HG03442 (cell line): ENCODE measurements around the gene IMP4.
"Not testable (repeated sequence)": the region's sequence is repeated elsewhere in the genome, so short reads cannot be mapped to it uniquely, and the experiment has no call there.

Experiments
- ATAC-seq: cut with Tn5 transposase; IDR thresholded peaks from one replicate; pipeline ENCODE4 v1.9.1; 2021; ENCODE audit warnings: mild to moderate bottlenecking, moderate library complexity; ENCODE audit not compliant: unreplicated experiment

IMP4 gene, protein sequence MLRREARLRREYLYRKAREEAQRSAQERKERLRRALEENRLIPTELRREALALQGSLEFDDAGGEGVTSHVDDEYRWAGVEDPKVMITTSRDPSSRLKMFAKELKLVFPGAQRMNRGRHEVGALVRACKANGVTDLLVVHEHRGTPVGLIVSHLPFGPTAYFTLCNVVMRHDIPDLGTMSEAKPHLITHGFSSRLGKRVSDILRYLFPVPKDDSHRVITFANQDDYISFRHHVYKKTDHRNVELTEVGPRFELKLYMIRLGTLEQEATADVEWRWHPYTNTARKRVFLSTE

DNA sequence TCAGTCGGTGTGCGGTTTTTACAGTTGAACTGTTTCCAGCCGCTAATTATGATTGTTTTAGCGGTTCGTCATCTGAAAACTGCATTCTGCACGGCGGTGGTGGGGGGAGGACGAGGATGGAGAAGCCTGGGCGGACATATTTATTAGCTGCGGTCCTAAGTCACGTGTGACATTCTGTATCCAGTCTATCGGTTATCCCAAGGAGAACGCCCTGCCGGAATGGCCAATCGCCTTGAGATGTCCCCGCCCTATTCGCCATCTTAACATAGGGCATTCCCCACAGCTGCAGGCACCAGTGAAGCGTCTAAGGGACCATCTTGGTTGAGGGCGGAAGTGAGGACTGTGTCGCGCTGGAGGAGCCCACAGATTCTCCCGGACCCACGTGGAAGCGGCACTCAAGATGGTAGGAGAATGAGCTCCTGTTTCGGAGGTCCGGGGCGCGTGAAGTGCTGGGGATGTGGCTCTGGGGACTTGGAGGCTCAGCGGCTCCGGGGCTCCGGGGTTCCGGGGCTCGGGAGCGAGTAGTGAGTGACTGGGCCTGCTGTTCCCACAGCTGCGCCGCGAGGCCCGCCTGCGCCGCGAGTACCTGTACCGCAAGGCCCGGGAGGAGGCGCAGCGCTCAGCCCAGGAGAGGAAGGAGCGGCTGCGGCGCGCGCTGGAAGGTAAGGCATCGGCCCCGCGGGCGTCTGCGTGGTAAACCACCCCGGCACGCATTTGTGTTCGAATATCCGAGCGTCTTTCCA is at the start of gene IMP4:
Gene IMP4 (plus strand): TSS at position 365 of the 743 bp plus-strand sequence. CDS start 36 bp downstream, at position 401.
- ATAC-seq = peak; percentile 88

DNA sequence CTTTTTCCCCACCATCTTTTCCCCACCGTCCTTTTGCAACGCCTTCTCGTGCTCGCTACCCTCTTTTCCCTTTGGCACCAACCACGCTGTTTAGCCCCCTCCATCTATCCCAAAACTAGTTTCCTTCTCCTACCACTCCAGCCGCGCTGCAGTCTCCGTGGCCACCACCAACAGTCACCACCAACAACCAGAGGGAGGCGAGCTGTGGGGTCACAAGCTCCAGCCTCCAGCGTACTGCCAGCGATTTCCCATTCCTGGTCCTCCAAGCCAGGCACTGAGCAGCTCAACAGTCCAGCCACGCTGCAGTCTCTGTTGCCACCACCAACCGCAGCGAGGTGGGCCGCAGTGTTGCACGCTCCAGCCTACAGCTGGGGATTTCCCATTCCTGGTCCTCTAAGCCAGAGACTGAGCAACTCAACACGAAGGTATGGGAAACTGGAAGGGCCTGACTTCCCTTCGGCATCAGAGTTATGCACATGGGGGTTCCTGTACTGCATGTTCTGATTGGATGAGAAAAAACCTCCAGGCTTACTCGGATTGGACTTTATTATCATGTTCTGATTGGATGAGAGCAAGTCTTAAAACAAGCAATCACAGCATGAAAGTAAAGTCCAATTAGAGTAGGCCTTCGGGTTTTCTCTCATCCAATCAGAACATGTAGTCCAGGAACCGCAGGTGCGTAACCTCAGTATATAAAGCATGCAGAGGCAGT is 42.3 kb upstream of the IMP4 start:
- no peak for ATAC-seq

DNA sequence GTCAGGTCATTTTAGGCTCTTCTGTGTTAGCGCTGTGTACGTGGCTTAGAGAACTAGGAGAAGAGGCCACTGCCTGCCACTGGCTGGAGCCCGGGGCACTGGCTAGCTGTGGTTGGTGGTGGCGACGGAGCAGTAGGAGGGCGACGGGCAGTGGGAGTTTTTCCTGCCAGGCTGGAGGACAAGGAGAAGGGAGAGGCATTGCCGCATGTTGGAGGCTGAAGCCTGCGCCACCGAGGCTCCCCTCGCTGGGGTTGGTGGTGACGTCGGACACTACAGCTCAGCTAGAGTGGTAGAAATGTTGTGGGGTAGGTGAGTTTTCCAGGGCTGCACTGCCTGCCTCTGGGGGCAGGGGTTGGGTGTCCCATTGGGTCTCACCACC is 41.7 kb upstream of the IMP4 start:
- no peak for ATAC-seq

DNA sequence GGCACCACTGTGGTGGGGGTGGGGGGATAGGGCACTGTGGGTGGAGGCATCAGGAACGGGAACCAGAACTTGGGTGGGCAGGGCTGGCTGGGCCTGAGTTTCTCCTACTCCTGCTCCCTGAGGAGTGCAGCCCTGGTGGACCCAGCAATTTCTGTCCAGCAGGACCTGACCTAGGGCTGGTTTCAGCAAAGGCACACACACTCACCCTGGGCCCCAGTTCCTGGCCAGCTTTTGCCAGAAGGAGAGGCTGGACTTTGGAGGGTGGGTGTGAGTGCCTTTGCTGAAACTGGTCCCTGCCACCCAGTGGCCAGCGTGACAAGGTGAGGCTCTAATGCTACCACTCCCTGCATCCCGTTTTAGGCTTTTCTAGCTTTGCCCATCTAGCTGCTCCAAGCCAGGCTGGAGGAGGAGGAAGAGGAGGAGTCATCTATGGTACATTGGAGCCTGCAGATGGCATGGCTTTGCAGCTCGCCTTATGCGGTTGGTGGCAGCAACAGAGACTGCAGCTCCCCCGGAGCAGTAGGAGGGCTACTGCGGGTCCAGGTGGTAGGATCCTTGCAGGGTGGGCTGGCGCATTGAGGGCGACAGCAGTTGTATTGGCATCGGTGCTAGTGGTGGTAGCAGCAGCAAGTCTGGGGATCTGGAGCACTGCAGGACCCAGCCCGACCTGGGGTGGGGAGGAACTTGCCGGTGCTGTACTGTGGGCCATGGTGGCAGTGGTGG is 40.4 kb upstream of the IMP4 start:
- peak; percentile 20 for ATAC-seq

DNA sequence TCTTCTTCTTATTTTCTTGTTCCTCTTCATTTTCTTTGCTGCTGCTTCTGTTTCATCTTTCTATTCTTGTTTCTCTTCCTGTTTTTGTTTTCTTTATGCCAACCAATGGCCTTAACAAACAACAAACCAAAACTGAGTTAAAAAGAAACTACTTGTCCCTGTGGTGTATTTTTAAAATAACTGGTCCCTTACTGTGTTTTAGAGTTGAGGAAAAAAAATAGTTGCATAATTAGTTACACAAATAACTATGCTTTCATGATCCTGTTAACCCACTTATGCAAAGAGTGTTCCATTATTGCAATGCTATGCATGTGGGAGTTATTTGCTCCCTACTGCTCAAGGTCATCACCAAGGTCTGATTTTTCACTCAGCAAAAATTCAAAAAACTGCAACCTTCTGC is 39.5 kb upstream of the IMP4 start:
- peak; percentile 70 for ATAC-seq

DNA sequence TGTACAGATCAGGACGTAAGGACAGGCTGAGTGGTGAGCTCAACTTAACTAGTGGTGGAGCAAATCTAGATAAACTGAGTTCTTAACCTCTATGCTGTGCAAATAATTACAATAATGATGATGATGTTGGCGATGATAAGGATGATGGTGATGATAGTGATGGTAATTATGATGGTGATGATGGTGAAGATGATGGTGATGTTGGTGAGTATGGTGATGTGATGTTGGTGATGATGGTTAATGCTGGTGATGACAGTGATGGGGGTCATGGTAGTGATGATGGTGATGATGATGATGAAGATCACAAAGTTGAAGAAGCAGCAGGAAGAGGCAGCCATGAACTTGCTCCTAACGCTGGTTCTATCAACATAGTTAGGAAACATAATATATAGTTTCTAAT is 38.0 kb upstream of the IMP4 start:
- no peak for ATAC-seq

DNA sequence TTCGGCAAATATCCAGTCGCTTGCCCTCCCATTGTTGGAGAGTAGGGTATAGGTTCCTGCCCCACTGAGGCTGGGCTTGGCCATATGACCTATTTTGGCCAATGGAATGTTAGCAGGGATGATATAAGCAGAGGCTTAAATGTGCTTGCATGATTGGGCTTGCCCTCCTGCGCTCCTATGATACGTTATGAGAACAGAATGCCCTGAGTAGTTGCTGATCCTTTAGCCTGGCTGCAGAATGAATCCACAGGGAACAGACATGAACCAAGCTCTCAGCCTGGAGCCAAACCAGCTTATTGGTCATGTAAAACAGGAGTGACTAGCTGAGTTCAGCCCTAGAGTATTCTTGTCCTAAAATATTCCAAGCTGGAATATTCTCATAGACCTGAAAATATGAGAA is 34.8 kb upstream of the IMP4 start:
- no peak for ATAC-seq

DNA sequence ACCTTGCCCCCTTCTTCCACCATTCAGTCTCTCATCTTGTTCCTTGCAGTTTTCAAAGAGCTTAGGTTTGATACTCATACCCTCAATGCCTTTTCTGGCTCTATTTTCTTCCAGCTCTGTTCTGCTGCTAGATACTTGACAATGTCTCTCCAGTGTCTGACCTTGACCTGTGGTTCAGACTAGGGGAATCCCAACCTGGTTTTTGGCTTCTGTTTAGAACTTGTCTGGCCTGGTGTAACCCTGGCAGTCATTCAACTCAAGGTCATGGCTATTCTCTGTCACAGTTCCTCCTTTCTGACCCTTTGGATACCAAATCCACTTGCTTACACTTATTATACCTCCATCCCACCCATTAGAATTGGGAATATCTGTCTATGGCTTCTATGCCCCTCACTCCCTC is 31.8 kb upstream of the IMP4 start:
- ATAC-seq = peak; percentile 74

DNA sequence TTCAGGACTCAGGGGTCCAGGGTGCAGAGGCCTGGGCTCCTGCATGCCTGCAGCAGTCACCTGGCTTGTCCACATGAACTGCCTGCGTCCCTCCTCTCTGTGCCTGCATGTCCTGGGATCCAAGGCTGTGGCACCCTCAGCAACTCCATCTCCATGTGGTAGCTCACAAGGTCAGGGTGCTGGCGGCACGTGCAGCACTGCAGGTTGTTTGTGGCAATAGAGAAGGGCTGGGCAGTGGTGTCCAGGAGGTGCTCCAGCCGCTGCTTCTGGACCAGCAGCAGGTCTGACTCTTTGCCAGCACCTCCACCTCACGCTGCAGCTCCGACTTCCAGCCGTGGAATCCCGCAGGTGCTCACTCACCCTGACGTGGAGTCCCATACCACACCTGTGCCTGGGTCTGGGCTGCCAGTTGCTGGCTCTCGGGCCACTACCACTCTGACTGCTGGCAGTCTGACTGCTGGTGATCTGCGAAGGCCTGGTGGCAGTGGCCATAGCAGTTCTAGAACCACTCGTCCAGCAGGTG is 28.8 kb upstream of the IMP4 start:
- no peak for ATAC-seq

DNA sequence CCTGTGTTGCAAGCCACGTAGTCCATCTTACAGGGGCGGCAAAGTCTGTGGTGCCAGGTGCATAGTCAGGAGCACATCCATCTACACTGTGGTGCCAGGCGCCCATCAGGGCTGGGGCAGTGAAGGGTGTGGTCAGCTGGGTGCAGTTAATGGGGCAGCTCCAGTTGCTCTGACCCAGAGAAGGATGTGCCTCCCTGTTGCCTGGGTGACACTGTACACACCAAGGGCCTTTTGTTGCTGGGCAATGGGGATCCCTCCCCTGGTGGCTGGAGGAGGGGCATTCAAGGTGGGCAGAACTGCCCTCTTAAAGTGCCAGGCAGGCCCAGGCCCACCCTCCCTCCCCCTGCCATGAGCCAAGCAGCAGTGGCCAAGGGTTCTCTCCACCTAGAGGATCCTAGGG is 28.3 kb upstream of the IMP4 start:
- no peak for ATAC-seq

DNA sequence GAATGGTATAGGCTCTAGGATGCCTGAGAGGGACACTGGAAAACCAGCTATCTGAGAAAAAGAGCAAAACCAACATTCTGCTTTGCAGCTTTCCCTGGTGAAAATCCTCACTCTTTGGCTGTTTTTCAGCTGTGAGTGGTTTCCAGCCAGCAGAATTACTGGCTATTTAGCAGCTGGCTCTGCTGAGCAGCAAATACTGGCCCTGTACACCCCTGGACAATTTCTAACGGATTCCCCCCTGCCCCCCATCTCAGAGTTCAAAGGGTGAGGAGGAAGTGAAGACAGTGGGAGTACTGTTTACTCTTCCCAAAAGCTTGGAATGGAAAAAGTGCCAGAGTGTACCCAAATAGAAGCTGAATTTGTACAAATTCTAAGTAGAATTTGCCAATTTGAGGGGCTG is 26.1 kb upstream of the IMP4 start:
- no peak for ATAC-seq

DNA sequence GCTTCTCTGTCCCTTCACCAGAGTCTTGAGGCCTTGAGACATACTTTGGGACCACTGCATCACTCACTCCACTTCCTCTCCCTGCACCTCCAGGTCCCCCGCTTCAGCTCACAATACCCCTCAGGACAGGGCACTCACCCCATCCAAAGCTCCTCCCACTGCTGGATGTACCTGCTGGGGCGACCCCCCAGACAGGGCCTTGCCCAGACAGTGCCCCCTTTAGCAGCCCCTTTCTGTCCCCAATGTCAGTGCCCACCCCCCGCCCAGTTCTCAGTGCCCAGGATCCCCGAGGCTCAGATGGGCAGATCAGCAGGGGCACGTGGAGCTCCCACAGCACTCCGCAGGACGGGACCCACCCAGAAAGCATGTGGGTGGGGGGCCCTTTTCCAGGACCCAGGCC is 23.8 kb upstream of the IMP4 start:
- no peak for ATAC-seq

DNA sequence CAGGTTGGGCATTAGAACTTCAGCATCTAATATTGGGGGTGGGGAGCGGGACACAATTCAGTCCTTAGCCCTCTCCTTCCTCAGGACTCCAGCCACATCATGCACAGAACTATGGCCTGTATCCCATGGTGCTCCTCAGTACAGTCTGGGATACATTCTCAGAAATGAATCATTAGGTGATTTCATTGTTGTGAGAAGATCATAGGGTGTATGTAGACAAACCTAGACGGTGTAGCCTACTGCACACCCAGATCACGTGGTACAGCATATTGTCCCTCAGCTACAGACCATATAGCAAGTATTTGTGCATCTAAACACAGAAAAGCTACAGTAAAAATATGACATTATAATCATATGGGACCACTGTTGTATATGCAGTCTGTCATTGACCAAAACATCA is 23.2 kb upstream of the IMP4 start:
- no peak for ATAC-seq

DNA sequence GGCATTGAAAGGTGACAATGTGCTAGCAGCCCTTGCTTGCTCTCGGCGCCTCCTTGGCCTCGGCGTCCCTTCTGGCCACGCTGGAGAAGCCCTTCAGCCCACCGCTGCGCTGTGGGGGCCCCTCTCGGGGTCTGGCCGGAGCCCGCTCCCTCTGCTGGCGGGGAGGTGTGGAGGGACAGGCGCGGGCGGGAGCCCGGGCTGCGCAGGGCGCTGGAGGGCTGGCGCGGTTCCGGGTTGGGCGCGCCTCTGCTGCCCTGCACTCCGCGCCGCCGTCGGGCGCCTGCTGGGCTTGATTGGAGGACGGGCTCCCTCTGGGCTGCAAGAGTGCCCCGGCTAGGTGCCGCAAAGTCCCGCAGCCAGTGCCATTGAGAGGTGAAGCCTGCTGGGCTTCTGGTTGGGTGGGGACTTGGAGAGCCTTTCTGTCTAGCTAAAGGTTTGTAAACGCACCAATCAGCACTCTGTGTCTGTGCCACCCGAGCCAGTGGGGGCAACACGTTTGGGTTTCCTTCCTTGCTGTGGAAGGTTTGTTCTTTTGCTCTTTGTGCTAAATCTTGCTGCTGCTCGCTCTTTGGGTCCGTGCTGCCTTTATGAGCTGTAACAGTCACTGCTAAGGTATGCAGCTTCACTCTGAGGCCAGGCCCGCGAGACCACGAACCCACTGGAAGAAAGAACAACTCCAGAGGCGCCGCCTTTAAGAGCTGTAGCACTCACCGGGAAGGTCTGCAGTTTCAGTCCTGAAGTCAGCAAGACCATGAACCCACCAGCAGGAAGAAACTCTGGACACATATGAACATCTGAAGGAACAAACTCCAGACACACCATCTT is 14.8 kb upstream of the IMP4 start:
- no peak for ATAC-seq

DNA sequence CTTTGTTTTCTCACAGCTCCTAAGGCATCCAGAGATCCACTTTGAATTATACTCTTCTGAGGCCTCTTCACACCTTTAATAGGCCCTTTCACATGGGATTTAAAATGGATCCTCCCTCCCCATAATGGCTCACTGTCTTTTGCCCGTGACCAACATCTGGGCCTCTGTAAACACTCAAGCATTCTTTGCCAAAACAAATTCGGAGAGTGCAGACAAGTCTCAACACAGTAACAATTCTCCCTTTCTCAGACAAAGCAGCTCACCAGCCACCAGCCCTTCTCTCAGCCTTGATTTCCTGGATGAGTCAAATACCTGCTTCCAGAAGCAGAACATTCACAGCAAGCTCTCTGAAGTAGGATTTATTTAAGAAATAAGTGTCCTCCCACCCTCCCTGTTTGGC is 14.0 kb upstream of the IMP4 start:
- no peak for ATAC-seq

DNA sequence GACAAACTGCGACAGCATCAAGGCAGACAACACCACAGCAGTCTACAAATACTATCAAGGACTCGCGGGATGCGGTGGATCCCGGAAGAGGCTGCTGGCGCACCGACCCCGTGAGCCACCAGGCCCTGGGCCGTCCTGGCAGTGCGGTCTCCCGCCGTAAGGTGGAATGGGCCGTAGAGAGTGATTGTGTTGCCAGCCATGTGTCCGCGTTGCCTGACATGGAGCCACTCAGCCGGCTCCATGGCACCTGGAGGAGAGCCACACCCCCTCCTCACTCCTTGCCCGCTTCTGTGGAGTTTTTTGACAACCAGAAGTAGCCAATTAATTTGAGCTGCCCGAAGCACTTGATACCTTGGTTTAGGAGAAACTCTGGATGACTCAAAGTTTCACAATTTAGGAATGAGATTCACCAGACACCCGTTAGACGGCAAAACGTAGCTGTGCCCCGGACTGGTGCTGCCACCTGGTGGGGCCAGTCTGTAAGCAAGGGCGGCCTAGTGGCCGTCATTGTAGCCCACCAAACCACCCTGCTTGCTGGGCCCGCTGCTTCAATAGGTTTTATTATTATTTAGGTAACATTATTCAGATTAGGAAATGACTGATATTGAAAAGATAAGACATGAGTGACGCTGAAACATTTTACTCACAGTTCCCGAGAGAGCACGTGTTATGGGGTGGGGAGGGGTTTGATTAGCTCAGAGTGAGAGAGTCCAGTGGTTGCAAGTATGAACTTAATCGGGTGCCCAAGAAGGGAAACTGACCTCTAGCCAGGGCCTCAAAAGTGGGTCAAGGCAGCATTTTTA is 10.2 kb upstream of the IMP4 start:
- ATAC-seq = peak; percentile 82

DNA sequence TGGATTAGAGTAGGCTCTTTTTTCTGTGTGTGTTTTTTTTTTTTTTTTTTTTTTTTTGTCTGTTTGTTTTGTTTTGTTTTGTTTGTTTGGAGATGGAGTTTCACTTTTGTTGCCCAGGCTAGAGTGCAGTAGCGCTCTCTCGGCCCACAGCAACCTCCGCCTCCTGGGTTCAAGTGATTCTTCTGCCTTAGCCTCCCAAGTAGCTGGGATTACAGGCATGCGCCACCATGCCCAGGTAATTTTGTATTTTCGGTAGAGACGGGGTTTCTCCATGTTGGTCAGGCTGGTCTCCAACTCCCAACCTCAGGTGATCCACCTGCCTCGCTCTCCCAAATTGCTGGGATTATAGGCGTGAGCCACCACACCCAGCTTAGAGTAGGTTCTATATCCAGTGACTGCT is 9.4 kb upstream of the IMP4 start:
- not testable (repeated sequence) for ATAC-seq

DNA sequence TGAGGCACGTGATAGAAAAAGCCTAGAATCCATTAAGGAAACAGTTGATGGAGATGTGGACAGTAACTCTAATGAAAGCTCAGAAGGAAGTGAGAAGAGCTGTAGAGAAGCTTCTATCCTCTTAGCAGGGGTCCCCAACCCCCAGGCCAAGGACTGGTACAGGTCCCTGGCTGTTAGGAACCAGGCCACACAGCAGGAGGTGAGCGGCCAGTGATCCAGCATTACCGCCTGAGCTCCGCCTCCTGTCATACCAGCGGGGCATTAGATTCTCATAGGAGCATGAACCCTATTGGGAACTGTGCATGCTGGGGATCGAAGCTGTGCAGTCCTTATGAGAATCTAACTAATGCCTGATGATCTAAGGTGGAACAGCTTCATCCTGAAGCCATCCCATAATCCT is 8.7 kb upstream of the IMP4 start:
- ATAC-seq = no peak

DNA sequence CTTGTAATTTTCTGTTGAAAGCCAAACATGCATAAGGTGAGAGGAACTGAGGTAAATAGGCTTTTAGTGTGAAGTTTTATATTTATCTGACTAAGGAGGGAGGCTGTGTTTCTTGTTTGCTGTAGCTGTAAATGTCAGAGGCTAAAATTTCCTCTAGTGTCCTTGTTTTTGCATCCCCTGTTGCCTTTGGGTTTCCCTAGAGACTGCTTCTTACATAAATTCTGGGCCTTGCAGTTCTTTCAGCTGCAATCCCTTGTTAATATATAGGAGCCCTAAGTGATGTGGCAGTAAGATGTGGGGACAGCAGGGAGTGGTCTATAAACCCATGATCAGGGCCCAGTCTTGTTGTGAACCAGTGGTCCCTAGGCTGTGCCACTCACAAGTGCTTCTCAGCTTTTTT is 7.5 kb upstream of the IMP4 start:
- ATAC-seq = no peak
